Gastroesophageal sphincter (tissue), 3 donors: ENCODE data around the gene SEC22A.

Source experiments
- CTCF ChIP-seq, 4 experiments: fragments of 200-600 bp in 2 of 4; fragments of 450-650 bp in 2 of 4; sonication (generic) in 1 of 4; IDR thresholded peaks; one replicate each; pipeline ENCODE4 v1.5.1; 2017 to 2019; ENCODE audit warnings: antibody characterized with exemption in 4 of 4, mild to moderate bottlenecking in 2 of 4, moderate library complexity in 2 of 4
- POLR2A ChIP-seq, 2 donors: fragments of 450-650 bp; IDR thresholded peaks; one replicate each; pipeline ENCODE4 v1.6.1; 2017; ENCODE audit warnings: antibody characterized with exemption in 2 of 2, mild to moderate bottlenecking in 2 of 2, moderate library complexity in 1 of 2

GRCh38 chr3:123302961-123303360 lies 101.2 kb downstream of the SEC22A start:
- TF ChIP-seq CTCF (IDR thresholded peaks at IDR 0.05) = no peak
- no peak for TF ChIP-seq POLR2A (IDR thresholded peaks at IDR 0.05)
